Mesenchymal stem cell (in vitro differentiated cells and primary cell): ENCODE results near the gene SLC24A3.

Experiments
- DNase-seq: peaks from one replicate; pipeline ENCODE4 v3.0.0-alpha.2; 2013
- H2AFZ ChIP-seq: one replicate; pipeline ENCODE4 v1.6.1; 2013; ENCODE audit warnings: low read depth, mild to moderate bottlenecking, control low read depth, inconsistent platforms, low read length, moderate library complexity
- H2AK5ac ChIP-seq: 2 replicates; pipeline ENCODE4 v1.6.1; 2013; ENCODE audit warnings: low read length, moderate library complexity, mild to moderate bottlenecking, inconsistent platforms; ENCODE audit not compliant: severe bottlenecking
- H2BK120ac ChIP-seq: one replicate; pipeline ENCODE4 v1.6.1; 2013; ENCODE audit warnings: low read depth, mild to moderate bottlenecking, inconsistent platforms, low read length, moderate library complexity
- H2BK12ac ChIP-seq, 2 experiments: one replicate each; pipeline ENCODE4 v1.6.1; 2013; ENCODE audit warnings: inconsistent platforms in 2 of 2, low read length in 2 of 2, mild to moderate bottlenecking in 2 of 2, moderate library complexity in 2 of 2, control low read depth in 1 of 2
- H2BK15ac ChIP-seq: one replicate; pipeline ENCODE4 v1.6.1; 2013; ENCODE audit warnings: mild to moderate bottlenecking, low read depth, inconsistent platforms; ENCODE audit not compliant: poor library complexity, severe bottlenecking
- H2BK5ac ChIP-seq: 2 replicates; pipeline ENCODE4 v1.6.1; 2013; ENCODE audit warnings: low read depth, mild to moderate bottlenecking, low read length, control low read depth, inconsistent platforms; ENCODE audit not compliant: poor library complexity, severe bottlenecking
- H3K14ac ChIP-seq, 2 experiments: one replicate each; pipeline ENCODE4 v1.6.1; 2013; ENCODE audit warnings: inconsistent platforms in 2 of 2, low read length in 2 of 2, control low read depth in 1 of 2, mild to moderate bottlenecking in 1 of 2, moderate library complexity in 1 of 2
- H3K18ac ChIP-seq, 2 experiments: one replicate each; pipeline ENCODE4 v1.6.1; 2013; ENCODE audit warnings: inconsistent platforms in 2 of 2, low read length in 2 of 2, control low read depth in 1 of 2, low read depth in 1 of 2, mild to moderate bottlenecking in 1 of 2
- H3K23ac ChIP-seq, 2 experiments: one replicate each; pipeline ENCODE4 v1.6.1; 2013; ENCODE audit warnings: inconsistent platforms in 2 of 2, low read length in 2 of 2, mild to moderate bottlenecking in 2 of 2, moderate library complexity in 2 of 2, control low read depth in 1 of 2
- H3K27ac ChIP-seq: 2 replicates; pipeline ENCODE4 v1.5.1; 2013; ENCODE audit warnings: mild to moderate bottlenecking, moderate library complexity, low read length, control low read depth, inconsistent platforms; ENCODE audit not compliant: poor library complexity, severe bottlenecking
- H3K27me3 ChIP-seq, 2 experiments: 2 replicates each; pipeline versions ENCODE4 v1.6.1 to v1.7.0; 2013; ENCODE audit warnings: low read length in 2 of 2, mild to moderate bottlenecking in 2 of 2, moderate library complexity in 2 of 2, control low read depth in 1 of 2, inconsistent platforms in 1 of 2; ENCODE audit not compliant: control insufficient read depth in 1 of 2, insufficient read depth in 1 of 2
- H3K36me3 ChIP-seq, 2 experiments: 2 replicates each; pipeline versions ENCODE4 v1.6.1 to v1.7.0; 2013; ENCODE audit warnings: low read length in 2 of 2, control low read depth in 1 of 2, inconsistent platforms in 1 of 2, low read depth in 1 of 2, mild to moderate bottlenecking in 1 of 2; ENCODE audit not compliant: insufficient read depth in 2 of 2, control insufficient read depth in 1 of 2
- H3K4ac ChIP-seq, 2 experiments: one replicate each; pipeline ENCODE4 v1.6.1; 2013; ENCODE audit warnings: inconsistent platforms in 2 of 2, low read length in 2 of 2, mild to moderate bottlenecking in 2 of 2, moderate library complexity in 2 of 2, control low read depth in 1 of 2, low read depth in 1 of 2
- H3K4me1 ChIP-seq: 2 replicates; pipeline ENCODE4 v1.6.1; 2013; ENCODE audit warnings: low read depth, low read length, control low read depth; ENCODE audit not compliant: control insufficient read depth, insufficient read depth
- H3K4me2 ChIP-seq: 2 replicates; pipeline ENCODE4 v1.6.1; 2013; ENCODE audit warnings: low read length, mild to moderate bottlenecking, inconsistent platforms; ENCODE audit not compliant: poor library complexity, severe bottlenecking
- H3K4me3 ChIP-seq, 2 experiments: 2 replicates each; pipeline versions ENCODE4 v1.5.1 to v1.7.0; 2013; ENCODE audit warnings: low read length in 2 of 2, mild to moderate bottlenecking in 2 of 2, control low read depth in 1 of 2, low read depth in 1 of 2; ENCODE audit not compliant: insufficient read depth in 1 of 2
- H3K79me1 ChIP-seq: replicated peaks from 2 replicates; pipeline ENCODE4 v1.6.1; 2013; ENCODE audit warnings: mild to moderate bottlenecking, control low read depth, low read length, inconsistent platforms; ENCODE audit not compliant: poor library complexity, severe bottlenecking
- H3K9ac ChIP-seq: 2 replicates; pipeline ENCODE4 v1.7.0; 2013; ENCODE audit warnings: mild to moderate bottlenecking, low read length, moderate library complexity
- H3K9me3 ChIP-seq: 2 replicates; pipeline ENCODE4 v1.7.0; 2013; ENCODE audit warnings: mild to moderate bottlenecking, low read length; ENCODE audit not compliant: control insufficient read depth
- H4K8ac ChIP-seq: one replicate; pipeline ENCODE4 v1.6.1; 2013; ENCODE audit warnings: inconsistent platforms, mild to moderate bottlenecking, low read length, moderate library complexity
- H4K91ac ChIP-seq: one replicate; pipeline ENCODE4 v1.6.1; 2013; ENCODE audit warnings: mild to moderate bottlenecking, low read length, inconsistent platforms
- WGBS: methylation state at CpG from one replicate; pipeline ENCODE4 v1.1.7; 2013; ENCODE audit warnings: mixed read lengths; 5-methylcytosine and 5-hydroxymethylcytosine counted together

SLC24A3 gene

DNA sequence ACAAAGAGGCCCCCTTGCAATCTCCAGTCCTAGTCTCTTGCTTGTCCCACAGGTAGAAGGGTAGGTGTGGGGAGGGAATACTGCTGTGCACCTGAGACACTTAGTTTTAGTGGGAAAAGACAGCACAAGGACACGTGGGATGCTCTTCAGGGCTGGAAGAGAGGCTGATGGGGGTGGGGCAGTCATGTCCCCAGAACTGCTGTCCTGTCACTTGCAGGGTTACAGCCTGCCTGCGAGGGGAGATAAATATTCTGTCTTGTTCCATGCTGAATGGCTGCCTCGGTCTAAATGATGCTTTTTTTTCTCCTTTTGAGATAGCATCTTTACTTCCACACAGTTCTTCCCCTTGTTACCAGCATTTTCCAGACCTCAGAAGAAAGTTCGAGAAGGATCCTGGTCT lies 106.2 kb downstream of the SLC24A3 start:
- Histone ChIP-seq H3K23ac (no peak overlapping the region), H4K8ac (no peak overlapping the region), H2AK5ac (no peak overlapping the region), H4K91ac (no peak overlapping the region), H3K4ac (no peak overlapping the region), H3K4me1 (no peaks in the 10 kb centered on the region), H3K4me3 (no peak overlapping the region), H2BK120ac (no peak overlapping the region), H3K9me3 (no peaks in the 10 kb centered on the region), H3K27me3 (peaks cover 0 to 11% of the 10 kb centered on the region in 2 experiments), H3K9ac (no peak overlapping the region), H2AFZ (no peak overlapping the region), H3K18ac (no peak overlapping the region), H2BK12ac (no peak overlapping the region), H3K79me1 (no peaks in the 10 kb centered on the region), H3K14ac (no peak overlapping the region), H3K27ac (no peak overlapping the region), H2BK15ac (no peak overlapping the region), H3K4me2 (no peak overlapping the region), H3K36me3 (no peaks in the 10 kb centered on the region), H2BK5ac (no peak overlapping the region)
- no peak for DNase-seq
- 60% methylated on average over 4 of the region's 4 CpGs for WGBS

DNA sequence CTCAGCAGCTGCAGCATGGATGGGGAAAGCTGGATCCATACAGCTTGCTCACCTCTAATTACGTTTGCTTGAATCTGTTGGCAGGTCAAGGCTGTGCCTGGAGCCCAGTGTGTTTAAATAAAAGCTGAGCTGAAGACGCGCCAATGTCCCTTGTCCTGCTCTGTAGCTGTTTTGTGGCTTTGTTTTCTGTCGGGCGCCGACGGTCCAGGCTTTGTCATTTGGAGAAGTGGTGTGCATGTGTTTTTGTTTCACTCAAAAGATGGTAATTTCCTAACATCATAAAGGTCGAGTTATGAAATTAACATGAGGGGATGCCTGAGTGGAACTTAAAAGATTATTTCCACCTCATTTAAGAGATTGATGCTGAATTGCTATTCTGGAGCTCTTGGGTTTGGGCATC lies 107.6 kb downstream of the SLC24A3 start:
- H2AK5ac ChIP-seq = no peak overlapping the region
- no peaks in the 10 kb centered on the region for H3K36me3 ChIP-seq
- no peaks in the 10 kb centered on the region for H3K79me1 ChIP-seq
- H2AFZ ChIP-seq = no peak overlapping the region
- no peak overlapping the region for H2BK5ac ChIP-seq
- H3K18ac ChIP-seq = no peak overlapping the region
- H3K4me3 ChIP-seq = no peak overlapping the region
- no peak for DNase-seq
- no peak overlapping the region for H3K4me2 ChIP-seq
- H4K91ac ChIP-seq = no peak overlapping the region
- H2BK15ac ChIP-seq = no peak overlapping the region
- H3K9me3 ChIP-seq = no peaks in the 10 kb centered on the region
- peaks cover 0 to 11% of the 10 kb centered on the region in 2 experiments for H3K27me3 ChIP-seq
- 77% methylated on average over 8 of the region's 8 CpGs for WGBS
- H3K4ac ChIP-seq = no peak overlapping the region
- no peak overlapping the region for H2BK120ac ChIP-seq
- H3K9ac ChIP-seq = no peak overlapping the region
- H3K4me1 ChIP-seq = no peaks in the 10 kb centered on the region
- no peak overlapping the region for H4K8ac ChIP-seq
- H3K23ac ChIP-seq = no peak overlapping the region
- H2BK12ac ChIP-seq = no peak overlapping the region
- H3K27ac ChIP-seq = no peak overlapping the region
- H3K14ac ChIP-seq = no peak overlapping the region

DNA sequence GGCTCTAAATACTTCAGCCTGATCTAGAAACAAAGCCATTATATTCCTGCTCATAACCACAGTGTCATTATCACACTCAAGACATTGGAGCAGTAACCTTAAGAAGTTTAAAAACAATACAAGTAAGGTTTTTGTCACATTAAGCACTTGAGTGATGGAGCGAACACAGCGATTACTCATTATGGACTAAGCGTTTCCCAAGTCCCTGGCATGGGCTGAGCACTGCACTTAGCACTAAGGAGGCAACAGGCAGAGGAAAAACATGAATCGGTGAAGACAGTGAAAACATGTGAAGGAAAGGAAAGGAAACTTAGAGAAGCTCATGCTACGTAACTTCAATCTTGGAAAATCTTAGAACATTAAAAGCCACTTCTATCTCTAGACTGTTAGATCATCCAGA lies 108.7 kb downstream of the SLC24A3 start:
- Histone ChIP-seq H3K4me3 (no peak overlapping the region), H3K4me1 (no peaks in the 10 kb centered on the region)
- WGBS = 91% methylated on average over 5 of the region's 5 CpGs

DNA sequence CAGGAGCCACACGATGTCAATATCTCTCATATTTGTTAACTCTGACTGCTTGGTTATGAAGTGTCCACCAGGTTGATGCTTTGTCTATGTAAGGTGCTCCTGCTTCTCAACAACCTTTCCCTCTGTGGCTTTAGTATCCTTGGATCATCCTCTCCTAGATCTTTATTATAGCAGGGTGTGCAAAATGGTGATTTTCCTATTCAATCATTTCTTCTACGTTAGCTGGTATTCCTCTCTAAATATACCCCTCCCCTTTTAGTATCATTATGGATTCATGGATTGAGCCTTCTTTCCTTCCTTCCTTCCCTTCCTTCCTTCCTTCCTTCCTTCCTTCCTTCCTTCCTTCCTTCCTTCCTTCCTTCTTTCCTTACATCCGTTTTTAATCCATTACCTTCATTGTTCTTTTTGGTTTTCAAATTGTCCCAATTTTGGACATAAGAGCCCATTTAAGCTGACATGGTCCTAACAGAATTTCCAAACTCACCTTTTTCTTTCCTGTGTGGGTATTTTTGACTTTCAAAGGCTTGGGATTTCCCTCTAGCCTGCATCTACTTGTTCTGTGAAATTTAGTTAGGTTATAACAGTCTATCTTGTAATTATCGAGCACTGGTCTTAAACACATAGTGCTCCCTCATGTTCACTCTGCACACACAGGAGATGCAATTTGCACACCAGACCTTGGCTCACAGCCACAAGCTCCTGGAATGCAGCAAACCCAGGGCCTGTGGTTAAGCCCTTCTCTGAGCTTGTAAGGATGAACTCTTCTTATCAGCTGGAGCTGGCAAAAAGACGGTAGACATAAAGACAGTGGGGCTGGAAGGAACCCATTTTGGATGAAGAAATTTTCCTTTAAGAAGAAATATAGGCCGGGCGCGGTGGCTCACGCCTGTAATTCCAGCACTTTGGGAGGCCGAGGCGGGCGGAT lies 109.9 kb downstream of the SLC24A3 start:
- H2BK5ac ChIP-seq = no peak overlapping the region
- no peaks in the 10 kb centered on the region for H3K79me1 ChIP-seq
- peaks cover 0 to 5% of the 10 kb centered on the region in 2 experiments for H3K27me3 ChIP-seq
- no peak overlapping the region for H2BK120ac ChIP-seq
- no peak overlapping the region for H3K4me3 ChIP-seq
- no peak overlapping the region for H2AK5ac ChIP-seq
- H3K36me3 ChIP-seq = no peaks in the 10 kb centered on the region
- H3K18ac ChIP-seq = no peak overlapping the region
- H3K9ac ChIP-seq = no peak overlapping the region
- no peak for DNase-seq
- no peaks in the 10 kb centered on the region for H3K9me3 ChIP-seq
- no peak overlapping the region for H3K14ac ChIP-seq
- H3K4me2 ChIP-seq = no peak overlapping the region
- no peak overlapping the region for H3K23ac ChIP-seq
- H4K91ac ChIP-seq = no peak overlapping the region
- no peak overlapping the region for H2BK12ac ChIP-seq
- no peaks in the 10 kb centered on the region for H3K4me1 ChIP-seq
- H2AFZ ChIP-seq = no peak overlapping the region
- WGBS = 89% methylated on average over 8 of the region's 12 CpGs
- no peak overlapping the region for H3K4ac ChIP-seq
- H2BK15ac ChIP-seq = no peak overlapping the region
- no peak overlapping the region for H3K27ac ChIP-seq
- H4K8ac ChIP-seq = no peak overlapping the region

More for the DNA sequence above, 108.7 kb downstream of the SLC24A3 start:
- Histone ChIP-seq H4K91ac (no peak overlapping the region), H3K27me3 (peaks cover 0 to 5% of the 10 kb centered on the region in 2 experiments), H3K14ac (no peak overlapping the region), H2BK12ac (no peak overlapping the region), H2BK15ac (no peak overlapping the region), H4K8ac (no peak overlapping the region), H3K9me3 (no peaks in the 10 kb centered on the region), H2BK5ac (no peak overlapping the region), H3K36me3 (no peaks in the 10 kb centered on the region), H2AFZ (no peak overlapping the region), H3K4ac (no peak overlapping the region), H3K4me2 (no peak overlapping the region), H3K9ac (no peak overlapping the region), H3K18ac (no peak overlapping the region), H2BK120ac (no peak overlapping the region), H2AK5ac (no peak overlapping the region), H3K79me1 (no peaks in the 10 kb centered on the region), H3K27ac (no peak overlapping the region), H3K23ac (no peak overlapping the region)
- no peak for DNase-seq
